ENCODE measurements around the gene NKD2.
A peak's percentile ranks its signal among the peaks of the same experiment; 100 is the strongest.

NKD2 gene

DNA sequence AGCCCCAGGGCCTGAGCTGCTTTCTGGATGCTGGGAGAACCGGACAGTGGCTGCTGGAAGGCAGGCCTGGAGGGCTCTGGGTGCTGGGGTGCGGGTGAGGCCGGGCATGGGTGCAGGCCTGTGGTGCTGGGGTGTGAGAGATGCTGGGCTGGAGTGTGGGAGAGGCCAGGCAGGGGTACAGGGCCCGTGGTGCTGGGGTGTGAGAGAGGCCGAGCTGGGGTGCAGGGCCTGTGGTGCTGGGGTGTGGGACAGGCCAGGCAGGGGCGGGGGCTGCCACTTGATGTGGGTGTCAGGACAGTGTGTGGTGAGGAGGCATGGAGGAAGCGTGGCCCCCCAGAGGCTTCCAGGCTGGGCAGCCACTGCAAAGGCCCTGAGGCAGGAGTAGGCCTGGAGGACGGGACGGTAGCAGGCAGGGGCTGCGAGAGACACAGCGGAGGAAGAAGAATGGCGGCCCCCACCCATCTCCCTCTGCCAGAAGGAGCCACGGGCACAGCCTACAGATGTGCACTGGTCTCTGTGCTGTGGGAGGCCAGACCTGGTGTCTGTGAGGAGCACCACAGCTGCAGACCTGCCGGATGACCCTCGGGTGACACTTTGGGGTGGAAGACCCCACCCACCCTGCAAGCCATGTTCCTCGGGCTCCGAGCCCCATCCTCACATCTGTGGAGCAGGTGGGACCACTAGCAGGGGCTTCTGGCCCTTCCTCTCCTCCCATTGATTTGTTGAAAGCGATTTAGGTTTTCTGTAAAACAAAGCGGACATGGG lies 9.3 kb downstream of the NKD2 start:
- Histone ChIP-seq H3K4me1 (ENCODE audit: low read depth, poor library complexity, severe bottlenecking) (peaks cover 64% of the 10 kb centered on the region), H3K4me2 (peak overlapping the region; percentile 100; the same call in 1 of the 2 replicates), H3K4me3 (IDR thresholded peaks at IDR 0.05; ENCODE audit: insufficient read depth, low read depth, low read length) (no peak overlapping the region), H4K20me1 (ENCODE audit: insufficient read depth) (peaks cover 18% of the 10 kb centered on the region; the same call in 1 of the 2 replicates), H2AFZ (ENCODE audit: low read depth) (no peak overlapping the region), H3K79me2 (ENCODE audit: insufficient read depth, low read depth) (peaks cover 79% of the 10 kb centered on the region), H3K27me3 (ENCODE audit: insufficient read depth, low read depth) (no peaks in the 10 kb centered on the region), H3K9ac (no peak overlapping the region; the same call in 1 of the 2 replicates), H3K36me3 (ENCODE audit: insufficient read depth) (peaks cover 16% of the 10 kb centered on the region; the same call in 1 of the 2 replicates), H3K27ac (peak overlapping the region; percentile 97; the same call in 1 of the 2 replicates)
- TF ChIP-seq, protein P1, sequence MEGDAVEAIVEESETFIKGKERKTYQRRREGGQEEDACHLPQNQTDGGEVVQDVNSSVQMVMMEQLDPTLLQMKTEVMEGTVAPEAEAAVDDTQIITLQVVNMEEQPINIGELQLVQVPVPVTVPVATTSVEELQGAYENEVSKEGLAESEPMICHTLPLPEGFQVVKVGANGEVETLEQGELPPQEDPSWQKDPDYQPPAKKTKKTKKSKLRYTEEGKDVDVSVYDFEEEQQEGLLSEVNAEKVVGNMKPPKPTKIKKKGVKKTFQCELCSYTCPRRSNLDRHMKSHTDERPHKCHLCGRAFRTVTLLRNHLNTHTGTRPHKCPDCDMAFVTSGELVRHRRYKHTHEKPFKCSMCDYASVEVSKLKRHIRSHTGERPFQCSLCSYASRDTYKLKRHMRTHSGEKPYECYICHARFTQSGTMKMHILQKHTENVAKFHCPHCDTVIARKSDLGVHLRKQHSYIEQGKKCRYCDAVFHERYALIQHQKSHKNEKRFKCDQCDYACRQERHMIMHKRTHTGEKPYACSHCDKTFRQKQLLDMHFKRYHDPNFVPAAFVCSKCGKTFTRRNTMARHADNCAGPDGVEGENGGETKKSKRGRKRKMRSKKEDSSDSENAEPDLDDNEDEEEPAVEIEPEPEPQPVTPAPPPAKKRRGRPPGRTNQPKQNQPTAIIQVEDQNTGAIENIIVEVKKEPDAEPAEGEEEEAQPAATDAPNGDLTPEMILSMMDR (conservative IDR thresholded peaks at IDR 0.05; ENCODE audit: low read depth, low read length) = no peak

DNA sequence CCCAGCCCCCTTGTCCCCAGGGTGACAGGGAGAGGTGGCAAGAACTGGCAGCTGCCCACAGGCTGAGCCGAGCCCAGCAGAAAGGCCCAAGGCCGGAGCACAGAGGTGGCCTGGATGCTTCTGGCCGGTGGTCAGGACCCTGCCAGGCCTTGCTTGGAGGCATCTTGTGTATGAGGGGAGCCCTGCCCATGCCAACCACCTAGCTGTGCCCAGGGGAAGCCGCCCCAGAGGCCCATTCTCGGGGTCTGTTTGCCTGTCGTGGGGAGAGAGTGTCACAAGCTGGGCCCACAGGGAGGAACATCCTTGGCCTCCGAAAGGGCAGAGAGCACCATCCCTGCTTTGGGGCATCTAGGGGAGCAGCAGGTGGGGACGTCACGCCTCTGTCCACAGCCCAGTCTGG lies 10.0 kb downstream of the NKD2 start:
- Histone ChIP-seq H3K9ac (no peak overlapping the region; the same call in 1 of the 2 replicates), H3K4me3 (IDR thresholded peaks at IDR 0.05; ENCODE audit: insufficient read depth, low read depth, low read length) (no peak overlapping the region), H3K27me3 (ENCODE audit: insufficient read depth, low read depth) (no peaks in the 10 kb centered on the region), H3K27ac (peak overlapping the region; percentile 97; the same call in 1 of the 2 replicates), H3K4me1 (ENCODE audit: low read depth, poor library complexity, severe bottlenecking) (peaks cover 64% of the 10 kb centered on the region), H3K4me2 (peak overlapping the region; percentile 100), H2AFZ (ENCODE audit: low read depth) (no peak overlapping the region), H4K20me1 (ENCODE audit: insufficient read depth) (0 out of 2 replicates have a peak, but pooled peaks cover 11% of the 10 kb centered on the region), H3K79me2 (ENCODE audit: insufficient read depth, low read depth) (peaks cover 72% of the 10 kb centered on the region), H3K36me3 (ENCODE audit: insufficient read depth) (peaks cover 16% of the 10 kb centered on the region; the same call in 1 of the 2 replicates)
- TF ChIP-seq, protein P1 (conservative IDR thresholded peaks at IDR 0.05; ENCODE audit: low read depth, low read length) = no peak

DNA sequence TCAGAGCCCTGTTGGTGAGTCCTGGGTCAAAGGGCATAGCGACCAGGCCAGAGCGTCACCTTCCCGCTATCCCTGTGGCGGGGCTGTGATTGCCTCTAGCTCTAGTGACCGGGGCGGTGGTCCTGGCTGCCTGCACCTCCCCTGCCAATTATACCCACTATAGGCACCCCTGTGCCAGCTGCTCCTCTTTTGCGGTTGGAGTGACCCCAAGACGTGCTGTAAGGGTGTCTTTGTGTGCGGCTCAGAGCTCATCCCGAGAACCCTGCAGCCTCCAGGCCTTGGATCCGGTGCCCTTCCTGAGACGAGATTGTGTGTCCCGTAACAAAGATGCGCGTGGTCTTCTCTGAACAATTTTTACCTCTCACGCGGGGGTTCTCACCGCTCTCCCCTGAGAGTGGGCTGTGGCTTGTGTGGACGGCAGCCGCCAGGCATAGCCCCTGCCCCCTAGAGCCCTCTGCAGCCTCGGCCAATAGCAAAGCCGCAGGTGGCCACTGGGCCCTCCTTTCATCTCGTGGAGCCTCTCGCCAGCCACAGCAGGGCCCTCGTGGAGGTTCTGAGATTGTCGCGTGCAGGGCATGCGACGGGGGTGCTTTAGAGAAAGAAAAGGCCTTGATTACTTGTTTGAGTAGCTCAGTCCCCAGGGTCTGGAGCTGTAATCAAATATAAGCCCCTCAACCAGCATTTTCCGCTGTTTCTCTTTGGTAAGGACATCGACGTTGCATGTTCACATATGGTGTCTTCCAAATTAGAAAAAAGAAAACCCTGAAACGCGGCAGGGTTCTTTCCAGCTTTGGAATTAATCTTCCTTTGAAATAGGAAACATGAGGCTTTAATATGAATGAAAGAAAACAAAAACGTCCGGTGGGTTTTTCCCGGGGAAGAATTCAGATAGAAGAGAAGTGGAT lies 10.7 kb downstream of the NKD2 start:
- H3K4me1 ChIP-seq (ENCODE audit: low read depth, poor library complexity, severe bottlenecking) = peaks cover 64% of the 10 kb centered on the region
- H4K20me1 ChIP-seq (ENCODE audit: insufficient read depth) = 0 out of 2 replicates have a peak, but pooled peaks cover 4% of the 10 kb centered on the region
- H3K79me2 ChIP-seq (ENCODE audit: insufficient read depth, low read depth) = peaks cover 65% of the 10 kb centered on the region
- TF ChIP-seq, protein P1 (conservative IDR thresholded peaks at IDR 0.05; ENCODE audit: low read depth, low read length) = no peak
- H3K27me3 ChIP-seq (ENCODE audit: insufficient read depth, low read depth) = no peaks in the 10 kb centered on the region
- peak overlapping the region; percentile 100 for H3K4me2 ChIP-seq
- H3K36me3 ChIP-seq (ENCODE audit: insufficient read depth) = peaks cover 16% of the 10 kb centered on the region; the same call in 1 of the 2 replicates
- no peak overlapping the region for H3K4me3 ChIP-seq (IDR thresholded peaks at IDR 0.05; ENCODE audit: insufficient read depth, low read depth, low read length)
- H2AFZ ChIP-seq (ENCODE audit: low read depth) = no peak overlapping the region
- peak overlapping the region; percentile 74; the same call in 1 of the 2 replicates for H3K9ac ChIP-seq
- H3K27ac ChIP-seq = peak overlapping the region; percentile 97

DNA sequence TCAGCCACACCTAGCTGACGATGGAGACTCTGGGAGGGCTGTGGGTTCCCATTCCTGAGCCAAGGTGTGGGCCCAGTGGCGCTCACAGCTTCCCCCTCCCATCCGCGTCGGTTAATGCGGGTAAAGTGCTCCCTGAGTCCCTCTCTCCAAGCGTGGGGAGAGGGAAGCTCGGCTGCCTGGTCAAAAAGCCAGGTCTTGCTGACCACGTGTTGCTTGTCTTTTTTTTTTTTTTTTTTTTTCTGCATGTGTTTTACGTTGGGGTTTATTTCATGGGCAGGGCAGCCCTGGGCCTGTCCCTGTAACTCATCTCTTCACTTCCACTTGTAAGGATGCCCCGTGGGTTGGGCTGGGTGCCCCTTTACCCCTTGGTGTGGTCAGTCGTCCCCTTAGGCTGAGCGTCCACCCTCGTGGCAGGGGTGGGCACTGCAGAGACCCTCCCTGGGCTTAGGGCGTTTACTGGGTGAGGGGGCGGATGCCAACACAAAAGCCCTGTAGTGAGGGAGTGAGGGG lies 11.9 kb downstream of the NKD2 start:
- TF ChIP-seq, protein P1 (conservative IDR thresholded peaks at IDR 0.05; ENCODE audit: low read depth, low read length) = no peak
- no peak overlapping the region for H2AFZ ChIP-seq (ENCODE audit: low read depth)
- no peaks in the 10 kb centered on the region for H4K20me1 ChIP-seq (ENCODE audit: insufficient read depth)
- peak overlapping the region; percentile 97 for H3K27ac ChIP-seq
- H3K79me2 ChIP-seq (ENCODE audit: insufficient read depth, low read depth) = peaks cover 53% of the 10 kb centered on the region
- H3K4me3 ChIP-seq (IDR thresholded peaks at IDR 0.05; ENCODE audit: insufficient read depth, low read depth, low read length) = no peak overlapping the region
- H3K27me3 ChIP-seq (ENCODE audit: insufficient read depth, low read depth) = no peaks in the 10 kb centered on the region
- peaks cover 59% of the 10 kb centered on the region for H3K4me1 ChIP-seq (ENCODE audit: low read depth, poor library complexity, severe bottlenecking)
- peak overlapping the region; percentile 100 for H3K4me2 ChIP-seq
- peak overlapping the region; percentile 74 for H3K9ac ChIP-seq
- peaks cover 6% of the 10 kb centered on the region; the same call in 1 of the 2 replicates for H3K36me3 ChIP-seq (ENCODE audit: insufficient read depth)

Data from KMS-11 (cell line).